ENCODE results near the gene GGACT.

GGACT gene

DNA sequence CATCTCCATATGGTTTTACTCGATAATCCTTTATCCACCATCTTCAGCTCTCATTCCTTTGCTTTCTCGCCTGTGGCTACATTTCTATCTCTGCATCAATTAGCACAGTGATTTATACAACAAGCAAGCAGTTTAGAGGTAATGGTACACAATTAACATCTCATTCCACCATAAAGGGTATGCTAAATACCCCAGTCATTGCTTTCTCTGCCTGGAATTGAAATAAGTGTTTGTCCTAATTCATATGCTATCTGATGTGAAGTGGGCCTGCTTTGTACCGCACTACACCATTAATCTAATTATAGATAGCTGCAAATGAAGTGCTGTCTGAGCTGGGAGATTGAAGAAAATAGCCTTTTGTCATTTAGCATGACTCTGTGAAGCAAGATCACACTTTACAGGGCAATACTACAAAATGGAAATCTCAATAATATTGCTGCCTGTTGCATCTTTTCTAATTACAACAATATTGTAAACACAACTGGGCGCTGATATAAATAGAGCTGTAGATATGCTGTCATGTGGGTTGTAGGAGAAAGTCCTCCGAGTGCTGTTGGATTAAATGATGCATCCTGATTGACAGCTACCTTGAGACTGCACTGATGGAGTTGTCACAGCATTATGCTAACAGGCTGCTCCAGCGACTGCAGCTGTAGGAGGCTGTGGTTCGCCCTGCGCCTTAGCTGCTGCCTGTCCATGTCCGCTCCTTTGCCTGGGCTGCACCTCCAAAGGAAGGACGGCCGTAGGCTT lies 78.2 kb downstream of the GGACT start:
- DNase-seq = no peak

DNA sequence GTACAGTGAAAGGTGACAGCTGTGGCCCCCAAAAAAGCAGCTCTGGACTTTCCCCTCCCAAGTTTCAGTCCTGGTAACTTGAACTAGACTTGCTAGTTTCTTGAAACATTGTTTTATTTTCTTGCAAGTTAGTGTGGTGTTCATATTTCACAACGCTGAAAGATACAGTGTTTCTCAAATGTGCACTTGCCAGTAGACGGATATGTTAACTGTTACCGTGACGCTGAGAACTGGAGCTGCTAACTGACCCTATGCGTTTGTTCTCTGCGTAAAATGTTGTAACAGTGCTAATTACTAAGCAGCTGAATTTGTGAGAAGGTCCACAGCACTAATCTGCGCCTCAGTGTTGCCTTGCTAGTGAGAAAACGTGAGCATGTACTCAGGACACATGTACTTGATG lies 79.6 kb downstream of the GGACT start:
- DNase-seq = no peak

DNA sequence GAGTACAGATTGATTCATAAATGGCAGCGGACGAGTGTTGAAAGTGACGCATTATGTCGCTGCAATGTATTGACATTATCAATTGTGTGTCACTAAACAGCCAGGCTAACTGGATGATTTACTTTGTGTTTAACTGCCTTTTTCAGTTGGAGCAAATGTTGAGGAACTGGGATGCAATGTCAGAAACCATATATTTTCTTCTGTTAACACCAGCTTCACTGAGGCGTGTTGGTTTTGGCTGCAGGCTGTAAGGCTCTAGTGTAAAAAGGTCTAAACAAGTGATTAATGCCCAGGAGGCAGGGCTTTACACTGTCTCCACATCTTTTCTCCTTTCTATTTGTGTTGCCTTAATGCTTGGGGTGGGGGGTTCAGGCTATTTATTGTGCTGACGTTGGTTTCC lies 80.1 kb downstream of the GGACT start:
- DNase-seq = no peak

DNA sequence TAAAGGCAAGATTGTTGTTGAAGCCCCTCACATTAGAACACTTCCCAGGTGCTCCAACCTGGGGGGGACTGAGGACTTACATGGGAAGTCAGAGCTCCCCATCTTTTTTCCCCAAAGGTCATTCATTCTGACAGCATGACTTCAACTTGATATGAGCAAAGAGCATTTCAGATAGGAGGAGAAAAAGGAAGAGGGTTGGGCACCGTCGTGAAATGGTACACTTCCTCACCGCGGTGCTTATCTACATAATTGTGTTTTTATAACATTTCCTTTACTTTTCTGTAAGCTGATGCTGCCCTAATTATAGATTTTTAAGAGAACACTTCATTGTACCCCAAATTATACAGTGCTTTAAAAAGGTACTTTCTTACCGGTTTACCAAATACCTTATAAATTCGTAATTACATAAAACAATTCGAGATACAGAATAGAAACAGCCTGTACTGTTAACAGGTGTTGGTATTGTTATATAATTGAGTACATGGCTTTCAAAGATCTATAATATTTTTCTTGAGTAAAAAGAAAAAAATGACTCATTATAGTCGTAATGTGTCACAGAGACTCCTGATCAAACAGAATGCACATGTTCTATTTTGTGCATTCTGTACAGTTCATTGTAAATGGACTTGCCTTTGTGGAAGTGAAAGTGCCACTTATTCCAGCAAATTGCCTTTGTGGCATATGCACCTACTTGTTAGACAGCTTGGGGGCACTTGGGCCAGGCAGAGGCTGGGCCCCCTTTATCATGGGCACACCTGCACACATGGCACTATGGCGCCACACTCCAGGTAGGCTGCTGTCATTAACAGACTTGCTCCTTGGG lies 81.8 kb downstream of the GGACT start:
- no peak for DNase-seq

- DNase-seq = no peak
Observed at GRCh38 chr13:100506154-100506553, 82.4 kb downstream of the GGACT start.

- no peak for DNase-seq
Observed at GRCh38 chr13:100503622-100504021, 85.0 kb downstream of the GGACT start.

DNA sequence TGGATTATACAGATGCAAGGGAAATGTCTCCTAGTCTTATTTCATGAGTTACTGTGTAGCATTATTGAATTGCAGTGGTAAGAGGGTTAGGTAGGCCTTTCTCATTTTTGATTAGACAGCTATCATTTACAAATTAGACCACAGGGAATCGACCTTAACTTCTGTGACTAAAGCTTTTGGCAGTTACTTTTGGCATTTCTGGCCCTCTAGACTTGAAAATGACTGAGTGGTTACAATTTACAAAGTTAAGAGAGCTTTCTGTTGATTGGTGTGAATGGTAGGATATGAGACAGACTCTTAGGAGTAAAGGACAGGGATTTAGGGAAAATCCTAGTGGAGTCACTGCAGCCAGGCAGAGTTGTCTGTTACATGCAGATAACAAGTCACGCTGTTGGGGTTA lies 86.1 kb downstream of the GGACT start:
- DNase-seq = no peak

- no peak for DNase-seq
Observed at GRCh38 chr13:100497389-100497788, 91.2 kb downstream of the GGACT start.

- DNase-seq = no peak
Observed at GRCh38 chr13:100495455-100495854, 93.1 kb downstream of the GGACT start.

- no peak for DNase-seq
Observed at GRCh38 chr13:100493418-100493817, 95.2 kb downstream of the GGACT start.

- peak; percentile 39 for DNase-seq
Observed at GRCh38 chr13:100491164-100491842, 97.3 kb downstream of the GGACT start.

DNA sequence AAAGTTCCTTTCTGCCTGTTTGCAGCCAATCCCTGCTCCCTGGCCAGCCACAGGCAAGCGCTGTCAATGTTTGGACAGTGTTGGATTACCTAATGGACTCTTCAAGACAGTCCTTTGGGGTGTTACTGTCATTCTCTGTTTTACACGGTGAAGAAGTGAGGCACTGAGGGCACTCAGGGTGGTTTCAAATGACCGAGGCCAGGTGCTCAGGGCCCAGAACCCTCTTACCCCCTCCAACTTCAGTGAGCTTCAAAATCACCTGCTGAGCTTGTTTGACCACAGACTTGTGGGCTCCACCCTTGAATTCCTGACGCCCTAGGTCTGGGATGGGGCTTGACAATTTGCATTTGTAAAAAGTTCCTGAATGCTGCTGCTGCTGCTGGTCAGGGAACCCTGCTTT lies 97.9 kb downstream of the GGACT start:
- no peak for DNase-seq

DNA sequence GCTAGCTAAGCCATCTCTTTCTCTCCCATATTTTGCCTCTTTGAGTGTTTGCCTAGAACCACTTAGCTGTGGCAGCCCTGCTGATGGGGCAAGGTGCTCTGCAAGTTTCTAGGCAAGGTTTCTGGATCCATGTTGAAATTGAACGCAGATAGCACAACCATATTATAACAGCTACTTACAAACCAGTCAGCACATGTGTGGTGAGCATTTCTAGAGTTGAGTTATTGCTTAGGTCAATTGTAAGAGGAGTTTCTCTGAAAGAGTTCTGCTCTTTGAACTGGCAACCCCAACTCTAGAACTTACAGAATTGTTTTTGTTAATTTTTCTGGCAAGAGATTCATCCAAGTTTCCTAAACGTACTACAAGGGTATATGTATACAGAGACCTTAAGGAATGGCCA lies 103.3 kb downstream of the GGACT start:
- no peak for DNase-seq

DNA sequence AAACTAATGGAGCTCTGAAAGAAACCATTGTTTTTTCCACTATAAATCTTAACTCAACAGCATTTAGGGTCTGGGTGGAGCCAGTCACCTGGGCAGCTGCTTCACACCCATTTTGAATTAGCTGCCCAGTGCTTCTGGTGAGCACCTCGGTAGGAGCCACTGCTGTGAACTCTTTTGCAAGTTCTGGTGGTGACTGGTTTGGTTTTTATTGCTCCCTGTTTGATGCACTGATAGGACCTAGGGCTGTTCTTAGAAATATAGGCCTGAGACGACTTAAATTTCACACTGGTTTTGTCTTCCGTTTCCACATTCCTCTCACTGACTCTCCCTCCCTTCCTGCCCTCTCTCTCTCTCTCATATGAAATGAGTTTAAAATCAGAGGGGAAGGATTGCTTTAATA lies 103.9 kb downstream of the GGACT start:
- DNase-seq = no peak

DNA sequence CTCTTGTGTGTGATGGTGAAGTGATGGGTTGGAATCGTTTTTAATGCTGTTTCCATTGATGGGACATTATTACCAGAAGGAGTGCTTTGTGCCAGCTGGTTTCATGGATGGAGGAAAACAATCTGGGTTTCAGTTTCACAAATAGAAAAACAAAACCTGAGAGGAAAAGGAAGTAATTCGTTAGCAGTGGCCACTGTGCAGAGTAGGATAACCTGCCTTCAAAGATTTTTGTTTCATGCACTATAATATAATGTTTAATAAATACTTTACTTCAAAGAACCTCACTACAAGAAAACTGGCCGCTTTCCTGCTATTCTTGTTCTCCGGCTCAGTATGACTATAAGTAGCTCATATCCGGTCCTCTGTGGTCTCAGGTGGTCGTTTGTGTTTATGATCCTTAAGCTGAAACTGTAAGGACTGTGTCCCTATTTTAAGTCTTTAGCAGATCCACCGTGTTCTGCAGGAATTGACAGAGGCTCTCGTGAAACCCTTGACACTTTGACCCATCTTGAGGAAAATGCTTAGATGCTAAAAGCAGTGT lies 104.7 kb downstream of the GGACT start:
- DNase-seq = no peak

- no peak for DNase-seq
Observed at GRCh38 chr13:100483139-100483538, 105.5 kb downstream of the GGACT start.

DNA sequence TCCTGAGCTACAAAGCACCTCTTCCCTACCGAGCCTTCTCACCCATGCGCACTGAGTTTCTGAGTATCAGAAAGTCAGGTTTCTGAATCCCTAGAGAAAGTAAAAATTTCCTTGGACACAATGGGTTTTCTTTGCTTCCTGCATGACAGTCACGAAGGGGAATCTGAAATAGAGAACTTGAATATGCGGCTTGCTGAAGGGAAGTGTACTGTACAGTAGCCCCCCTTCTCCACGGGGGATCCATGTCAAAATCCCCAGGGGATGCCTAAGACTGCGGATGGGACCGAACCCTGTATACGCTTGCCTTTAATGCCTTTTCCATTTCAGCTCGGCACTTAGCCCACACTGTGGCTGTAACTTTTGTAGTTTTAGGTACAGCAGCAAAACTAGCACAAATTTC lies 107.9 kb downstream of the GGACT start:
- DNase-seq = no peak
